Fibroblast of lung (primary cell): ENCODE measurements around the gene EQTN. TPM values are rescaled to one million over a fixed set of nuclear protein-coding genes. Genes with fewer than 3 reads are reported as not detected.
"Not testable (repeated sequence)": the region's sequence is repeated elsewhere in the genome, so short reads cannot be mapped to it uniquely, and the experiment has no call there.

ENCODE experiments used
- DNase-seq, 2 donors: peaks; one replicate each; pipeline versions ENCODE4 v3.0.0 to v3.0.0-alpha.2; 2010; ENCODE audit warnings: low read depth in 2 of 2
- H2AFZ ChIP-seq: 2 replicates; pipeline ENCODE4 v1.5.1; 2012; ENCODE audit warnings: low read length, control low read depth, inconsistent platforms
- H3K27ac ChIP-seq: 2 replicates; pipeline ENCODE4 v1.5.1; 2011; ENCODE audit warnings: low read length, control low read depth; ENCODE audit not compliant: insufficient read depth
- H3K27me3 ChIP-seq: 2 replicates; pipeline ENCODE4 v1.5.1; 2011; ENCODE audit warnings: mild to moderate bottlenecking, low read length; ENCODE audit not compliant: control insufficient read depth, insufficient read depth
- H3K36me3 ChIP-seq: 2 replicates; pipeline ENCODE4 v1.5.1; 2011; ENCODE audit warnings: low read length; ENCODE audit not compliant: control insufficient read depth, insufficient read depth
- H3K4me1 ChIP-seq: 2 replicates; pipeline ENCODE4 v1.5.1; 2011; ENCODE audit warnings: low read length; ENCODE audit not compliant: control insufficient read depth, insufficient read depth; ENCODE audit errors: extremely low read depth
- H3K4me2 ChIP-seq: 2 replicates; pipeline ENCODE4 v1.5.1; 2011; ENCODE audit warnings: low read length, control low read depth; ENCODE audit not compliant: insufficient read depth; ENCODE audit errors: extremely low read depth
- H3K4me3 ChIP-seq, 4 experiments: fragments of 200-600 bp in 1 of 4; sonication (generic) in 1 of 4; replicated peaks in 1 of 4; 2 replicates each; pipeline ENCODE4 v1.5.1; 2011 to 2016; ENCODE audit warnings: low read length in 4 of 4, low read depth in 3 of 4, mild to moderate bottlenecking in 3 of 4, control low read depth in 2 of 4, inconsistent platforms in 1 of 4, mixed read lengths in 1 of 4; ENCODE audit not compliant: insufficient read depth in 1 of 4; ENCODE audit errors: control extremely low read depth in 1 of 4
- H3K79me2 ChIP-seq: 2 replicates; pipeline ENCODE4 v1.5.1; 2012; ENCODE audit warnings: mild to moderate bottlenecking, low read length, inconsistent platforms; ENCODE audit not compliant: control insufficient read depth, insufficient read depth
- H3K9ac ChIP-seq: 2 replicates; pipeline ENCODE4 v1.5.1; 2011; ENCODE audit warnings: mild to moderate bottlenecking, low read length, control low read depth; ENCODE audit not compliant: insufficient read depth
- H3K9me3 ChIP-seq: 2 replicates; pipeline ENCODE4 v1.5.1; 2012; ENCODE audit warnings: low read depth, low read length; ENCODE audit not compliant: control insufficient read depth, insufficient read depth
- H4K20me1 ChIP-seq: 2 replicates; pipeline ENCODE4 v1.5.1; 2011; ENCODE audit warnings: low read length; ENCODE audit not compliant: control insufficient read depth, insufficient read depth; ENCODE audit errors: extremely low read depth
- CTCF ChIP-seq, 2 donors: IDR thresholded peaks in 1 of 2; conservative IDR thresholded peaks in 1 of 2; 1 replicate in 1 of 2; 2 replicates in 1 of 2; pipeline ENCODE4 v1.5.1; 2011 to 2012; ENCODE audit warnings: low read length in 2 of 2, control low read depth in 1 of 2, inconsistent platforms in 1 of 2, low read depth in 1 of 2, mild to moderate bottlenecking in 1 of 2
- EZH2 ChIP-seq: IDR thresholded peaks from 2 replicates; pipeline ENCODE4 v1.5.1; 2012; ENCODE audit warnings: low read length, control low read depth, mild to moderate bottlenecking; ENCODE audit errors: missing control alignments
- polyA plus RNA-seq, 2 donors: library from polyadenylated mRNA; depleted of rRNA in 1 of 2; stranded (reverse) in 1 of 2; unstranded in 1 of 2; fragments of >200 nt; gene quantifications; 2 replicates each; pipeline ENCODE4 v1.2.1, GENCODE V29; 2011 to 2012; ENCODE audit warnings: missing spikeins in 1 of 2
- total RNA-seq: library from RNA; depleted of rRNA; stranded (reverse); fragments of >200 nt; gene quantifications from 2 replicates; pipeline ENCODE4 v1.2.1, GENCODE V29; 2014

The EQTN gene
- total and polyA plus RNA-seq, 2 donors (not counting 1 experiment from before 2014, with no cell fraction given), result not detected

DNA sequence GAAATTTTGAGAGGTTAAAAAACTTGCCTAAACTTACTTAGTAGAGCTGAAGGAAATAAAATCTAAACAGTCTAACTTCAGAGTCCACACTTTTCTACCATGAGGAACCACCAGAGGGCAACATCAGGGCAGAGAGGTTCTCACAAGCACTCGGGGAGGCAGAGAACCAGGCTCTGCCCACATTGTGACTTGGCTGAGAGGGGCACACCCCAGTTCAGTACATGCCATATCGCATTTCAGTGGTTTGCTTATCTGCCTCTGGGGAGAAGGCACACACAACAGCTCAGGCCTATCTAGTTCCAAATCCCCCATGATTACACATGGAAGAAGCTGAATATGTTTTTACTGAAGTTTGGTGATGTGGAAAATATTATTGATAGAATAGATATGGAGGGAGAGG is 49.2 kb downstream of the EQTN start:
- Histone ChIP-seq H2AFZ (no peak overlapping the region), H3K36me3 (no peaks in the 10 kb centered on the region), H3K4me3 (no peak overlapping the region), H3K4me1 (no peaks in the 10 kb centered on the region), H3K9me3 (no peaks in the 10 kb centered on the region), H3K27ac (no peak overlapping the region), H3K9ac (no peak overlapping the region), H4K20me1 (no peaks in the 10 kb centered on the region), H3K79me2 (no peaks in the 10 kb centered on the region), H3K27me3 (no peaks in the 10 kb centered on the region), H3K4me2 (no peak overlapping the region)
- peak; percentile 61 to 68 for DNase-seq
- TF ChIP-seq EZH2 (no peak), CTCF (conservative IDR thresholded peaks at IDR 0.05 in 1 of 2, IDR thresholded peaks at IDR 0.05 in 1 of 2; ENCODE audit: low read depth in 1 of 2, low read length in 2 of 2) (peak; percentile 61 to 74)

DNA sequence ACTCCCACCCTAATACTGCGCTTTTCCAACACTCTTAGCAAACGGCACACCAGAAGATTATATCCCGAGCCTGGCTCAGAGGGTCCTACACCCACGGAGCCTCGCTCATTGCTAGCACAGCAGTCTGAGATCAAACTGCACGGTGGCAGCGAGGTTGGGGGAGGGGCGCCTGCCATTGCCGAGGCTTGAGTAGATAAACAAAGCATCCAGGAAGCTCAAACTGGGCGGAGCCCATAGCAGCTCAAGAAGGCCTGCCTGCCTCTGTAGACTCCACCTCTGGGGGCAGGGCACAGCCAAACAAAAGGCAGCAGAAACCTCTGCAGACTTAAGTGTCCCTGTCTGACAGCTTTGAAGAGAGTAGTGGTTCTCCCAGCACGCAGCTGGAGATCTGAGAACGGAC is 57.3 kb downstream of the EQTN start:
- not testable (repeated sequence) for H4K20me1 ChIP-seq, H3K9me3 ChIP-seq, H3K79me2 ChIP-seq, H2AFZ ChIP-seq, H3K27me3 ChIP-seq, H3K4me3 ChIP-seq, H3K36me3 ChIP-seq, H3K4me2 ChIP-seq, H3K4me1 ChIP-seq, H3K27ac ChIP-seq, DNase-seq, H3K9ac ChIP-seq

Other genes starting within 250 kb of the EQTN start
- gene TEK, start 187.9 kb downstream of the EQTN start, total RNA-seq, result 0.51 and 1.8 TPM in 2 replicates
- 0.54 and 0.77 TPM in 2 replicates for gene TEK, start 187.9 kb downstream of the EQTN start, polyA plus RNA-seq
- gene IFNK, start 227.1 kb upstream of the EQTN start, total RNA-seq, result not detected in 2 replicates
- not detected in 2 replicates for gene IFNK, start 227.1 kb upstream of the EQTN start, polyA plus RNA-seq
- gene MOB3B, start 232.7 kb upstream of the EQTN start, total RNA-seq, result under 0.01 TPM in 2 replicates
- 0.12 and 0.15 TPM in 2 replicates for gene MOB3B, start 232.7 kb upstream of the EQTN start, polyA plus RNA-seq